H9 (cell line): Measurements from ENCODE around the gene CYTH4. TPM values are rescaled to one million over a fixed set of nuclear protein-coding genes. Genes with fewer than 3 reads are reported as not detected.

ENCODE experiments used
- DNase-seq: peaks from one replicate; pipeline ENCODE4 v3.0.0-alpha.2; 2017
- H2AFZ ChIP-seq: one replicate; pipeline ENCODE4 v1.6.1; 2013; ENCODE audit warnings: mild to moderate bottlenecking, low read length, control low read depth, moderate library complexity
- H2AK5ac ChIP-seq: 2 replicates; pipeline ENCODE4 v1.6.1; 2013; ENCODE audit warnings: low read length, control low read depth, mixed read lengths; ENCODE audit not compliant: insufficient read length
- H2BK120ac ChIP-seq: one replicate; pipeline ENCODE4 v1.6.1; 2013; ENCODE audit warnings: low read depth, mild to moderate bottlenecking, low read length, control low read depth, inconsistent platforms; ENCODE audit not compliant: poor library complexity, severe bottlenecking
- H2BK12ac ChIP-seq: 2 replicates; pipeline ENCODE4 v1.6.1; 2013; ENCODE audit warnings: low read length, control low read depth, mixed read lengths, low read depth; ENCODE audit not compliant: insufficient read length
- H2BK15ac ChIP-seq: 2 replicates; pipeline ENCODE4 v1.6.1; 2013; ENCODE audit warnings: low read depth, low read length, control low read depth
- H2BK20ac ChIP-seq: one replicate; pipeline ENCODE4 v1.6.1; 2013; ENCODE audit warnings: low read depth, mild to moderate bottlenecking, low read length, control low read depth, inconsistent platforms; ENCODE audit not compliant: poor library complexity, severe bottlenecking
- H2BK5ac ChIP-seq: 2 replicates; pipeline ENCODE4 v1.6.1; 2013; ENCODE audit warnings: low read length, control low read depth, mixed read lengths; ENCODE audit not compliant: insufficient read length
- H3K14ac ChIP-seq: 2 replicates; pipeline ENCODE4 v1.6.1; 2013; ENCODE audit warnings: low read length, control low read depth; ENCODE audit not compliant: insufficient read depth
- H3K18ac ChIP-seq: 2 replicates; pipeline ENCODE4 v1.6.1; 2013; ENCODE audit warnings: low read depth, mild to moderate bottlenecking, mixed read lengths, low read length, control low read depth; ENCODE audit not compliant: insufficient read length
- H3K23ac ChIP-seq: 2 replicates; pipeline ENCODE4 v1.6.1; 2013; ENCODE audit warnings: low read length, control low read depth, mixed read lengths, low read depth; ENCODE audit not compliant: insufficient read length
- H3K23me2 ChIP-seq: 2 replicates; pipeline ENCODE4 v1.6.1; 2013; ENCODE audit warnings: low read depth, mild to moderate bottlenecking, mixed read lengths, low read length, control low read depth; ENCODE audit not compliant: insufficient read length, poor library complexity, severe bottlenecking
- H3K27ac ChIP-seq: 2 replicates; pipeline ENCODE4 v1.5.1; 2013; ENCODE audit warnings: low read length, control low read depth, mixed read lengths, low read depth; ENCODE audit not compliant: insufficient read length
- H3K27me3 ChIP-seq: 2 replicates; pipeline ENCODE4 v1.6.1; 2013; ENCODE audit warnings: low read length, control low read depth, inconsistent platforms; ENCODE audit not compliant: insufficient read depth
- H3K4ac ChIP-seq: 2 replicates; pipeline ENCODE4 v1.6.1; 2013; ENCODE audit warnings: low read depth, mild to moderate bottlenecking, control low read depth, inconsistent platforms, low read length, moderate library complexity
- H3K4me1 ChIP-seq: 2 replicates; pipeline ENCODE4 v1.6.1; 2013; ENCODE audit warnings: low read length, control low read depth, inconsistent platforms; ENCODE audit not compliant: insufficient read depth
- H3K4me2 ChIP-seq: 2 replicates; pipeline ENCODE4 v1.6.1; 2013; ENCODE audit warnings: low read length, control low read depth, mixed read lengths; ENCODE audit not compliant: insufficient read length, insufficient read depth
- H3K56ac ChIP-seq: 2 replicates; pipeline ENCODE4 v1.6.1; 2013; ENCODE audit warnings: low read depth, mild to moderate bottlenecking, mixed read lengths, low read length, control low read depth; ENCODE audit not compliant: insufficient read length
- H3K79me1 ChIP-seq: 2 replicates; pipeline ENCODE4 v1.6.1; 2013; ENCODE audit warnings: low read depth, mild to moderate bottlenecking, moderate library complexity, low read length, control low read depth, inconsistent platforms; ENCODE audit not compliant: insufficient read depth, poor library complexity, severe bottlenecking
- H3K79me2 ChIP-seq: 2 replicates; pipeline ENCODE4 v1.6.1; 2013; ENCODE audit warnings: low read length, control low read depth, inconsistent platforms; ENCODE audit not compliant: insufficient read depth
- H3K9ac ChIP-seq: 2 replicates; pipeline ENCODE4 v1.6.1; 2013; ENCODE audit warnings: low read length, control low read depth, mixed read lengths; ENCODE audit not compliant: insufficient read length; ENCODE audit errors: extremely low read depth
- H3K9me3 ChIP-seq: one replicate; pipeline ENCODE4 v1.6.1; 2013; ENCODE audit warnings: low read depth, low read length, inconsistent platforms; ENCODE audit not compliant: control insufficient read depth
- H3T11ph ChIP-seq: one replicate; pipeline ENCODE4 v1.6.1; 2013; ENCODE audit warnings: mild to moderate bottlenecking, low read length, control low read depth, inconsistent platforms
- H4K20me1 ChIP-seq: one replicate; pipeline ENCODE4 v1.6.1; 2013; ENCODE audit not compliant: control insufficient read depth, insufficient read length, insufficient read depth
- H4K5ac ChIP-seq: 2 replicates; pipeline ENCODE4 v1.6.1; 2013; ENCODE audit warnings: low read depth, mild to moderate bottlenecking, mixed read lengths, low read length, control low read depth; ENCODE audit not compliant: insufficient read length
- H4K8ac ChIP-seq: replicated peaks from 2 replicates; pipeline ENCODE4 v1.6.1; 2013; ENCODE audit warnings: low read length, control low read depth, mixed read lengths, low read depth; ENCODE audit not compliant: insufficient read length
- H4K91ac ChIP-seq: 2 replicates; pipeline ENCODE4 v1.6.1; 2013; ENCODE audit warnings: low read depth, mild to moderate bottlenecking, moderate library complexity, mixed read lengths, low read length, control low read depth; ENCODE audit not compliant: insufficient read length
- H3K27ac Mint-ChIP-seq, 3 experiments: 2 replicates in 2 of 3; 3 replicates in 1 of 3; pipeline ENCODE4 v1.8.0; 2020 to 2021; ENCODE audit warnings: mixed read lengths in 3 of 3, mild to moderate bottlenecking in 1 of 3, moderate library complexity in 1 of 3
- H3K27me3 Mint-ChIP-seq: 2 replicates; pipeline ENCODE4 v1.8.0; 2021; ENCODE audit warnings: low read depth, mild to moderate bottlenecking, moderate library complexity, mixed read lengths
- H3K36me3 Mint-ChIP-seq, 3 experiments: 2 replicates in 2 of 3; 3 replicates in 1 of 3; pipeline ENCODE4 v1.8.0; 2020 to 2021; ENCODE audit warnings: low read depth in 3 of 3, mixed read lengths in 3 of 3; ENCODE audit not compliant: insufficient read depth in 1 of 3
- H3K4me1 Mint-ChIP-seq, 2 experiments: 2 replicates each; pipeline ENCODE4 v1.8.0; 2020; ENCODE audit warnings: mixed read lengths in 2 of 2
- H3K4me3 Mint-ChIP-seq, 2 experiments: 2 replicates in 1 of 2; 3 replicates in 1 of 2; pipeline ENCODE4 v1.8.0; 2020 to 2021; ENCODE audit warnings: mild to moderate bottlenecking in 2 of 2, mixed read lengths in 2 of 2, moderate library complexity in 1 of 2
- H3K9me3 Mint-ChIP-seq, 2 experiments: 2 replicates in 1 of 2; 3 replicates in 1 of 2; pipeline ENCODE4 v1.8.0; 2020; ENCODE audit warnings: mild to moderate bottlenecking in 2 of 2, mixed read lengths in 2 of 2, moderate library complexity in 1 of 2
- WGBS: extraction: QIAGEN DNeasy Blood & Tissue Kit; methylation state at CpG from one replicate; pipeline ENCODE4 v1.1.7; 2013; ENCODE audit warnings: missing lambda C conversion rate, low lambda C conversion rate, mixed read lengths; ENCODE audit not compliant: insufficient read length; ENCODE audit errors: extremely low coverage; 5-methylcytosine and 5-hydroxymethylcytosine counted together
- total RNA-seq: library from RNA; stranded (reverse); gene quantifications from 2 replicates; pipeline ENCODE4 v1.2.1, GENCODE V29; 2021
- TF ChIP-seq, protein P1 (sequence below): fragments of 200-600 bp; sonication (generic); conservative IDR thresholded peaks from 3 replicates; pipeline ENCODE4 v1.8.0; 2021; ENCODE audit warnings: antibody characterized with exemption, mild to moderate bottlenecking

Gene CYTH4
- total RNA-seq, 1 experiment from 2014 or later: not detected

DNA sequence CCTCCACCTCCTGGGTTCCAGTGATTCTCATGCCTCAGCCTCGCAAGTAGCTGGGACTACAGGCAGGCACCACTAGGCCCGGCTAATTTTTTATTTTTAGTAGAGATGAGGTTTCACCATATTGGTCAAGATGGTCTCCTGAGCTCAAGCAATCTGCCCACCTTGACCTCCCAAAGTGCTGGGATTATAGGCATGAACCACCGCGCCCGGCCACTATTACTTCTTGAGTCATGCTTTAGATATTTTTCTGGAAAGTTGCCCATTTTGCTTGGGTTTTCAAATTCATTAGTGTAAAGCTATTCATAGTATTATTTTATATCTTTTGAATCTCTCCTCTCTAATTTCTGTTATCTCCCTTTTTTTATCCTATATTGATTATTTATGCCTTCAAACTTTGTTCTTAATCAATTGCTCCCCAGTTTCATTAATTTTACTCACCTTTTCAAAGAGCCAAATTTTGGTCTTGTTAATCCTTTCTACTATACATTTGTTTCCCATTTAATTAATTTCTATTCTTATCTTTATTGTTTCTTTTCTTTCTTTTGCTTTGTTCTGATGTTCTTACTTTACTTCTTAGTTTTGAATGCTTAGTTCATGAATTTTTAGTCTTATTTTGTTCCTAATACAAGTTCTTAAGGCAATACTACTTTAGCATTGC, 28.0 kb upstream of the CYTH4 start:
- H3K27ac Mint-ChIP-seq: no peak overlapping the region
- H3K27ac ChIP-seq: no peak overlapping the region
- H3K27me3 Mint-ChIP-seq: peaks cover 18% of the 10 kb centered on the region

More for the DNA sequence above, 28.0 kb upstream of the CYTH4 start:
- no peaks in the 10 kb centered on the region for H3K79me2 ChIP-seq
- no peak overlapping the region for H2AFZ ChIP-seq
- no peak overlapping the region for H3K56ac ChIP-seq
- no peaks in the 10 kb centered on the region for H3K23me2 ChIP-seq
- no peak overlapping the region for H3K9ac ChIP-seq
- H3K4me2 ChIP-seq: no peak overlapping the region
- no peak overlapping the region for H2BK5ac ChIP-seq
- H2BK12ac ChIP-seq: no peak overlapping the region
- H4K5ac ChIP-seq: no peak overlapping the region
- no CpG with 5 or more reads among the region's 5 CpGs for WGBS
- H3K4me3 Mint-ChIP-seq: no peak overlapping the region
- H4K20me1 ChIP-seq: no peaks in the 10 kb centered on the region
- no peak overlapping the region for H2AK5ac ChIP-seq
- no peak overlapping the region for H3K18ac ChIP-seq
- no peaks in the 10 kb centered on the region for H3K9me3 ChIP-seq
- no peak overlapping the region for H3K23ac ChIP-seq
- no peak overlapping the region for H3T11ph ChIP-seq
- H4K91ac ChIP-seq: no peak overlapping the region
- H3K9me3 Mint-ChIP-seq: no peaks in the 10 kb centered on the region
- DNase-seq: no peak
- no peak overlapping the region for H2BK15ac ChIP-seq
- no peak overlapping the region for H2BK120ac ChIP-seq
- H3K4ac ChIP-seq: no peak overlapping the region
- no peaks in the 10 kb centered on the region for H3K27me3 ChIP-seq
- no peaks in the 10 kb centered on the region for H3K36me3 Mint-ChIP-seq
- peaks cover 16 to 38% of the 10 kb centered on the region in 2 experiments for H3K4me1 Mint-ChIP-seq
- no peak overlapping the region for H3K14ac ChIP-seq
- 0 out of 2 replicates have a peak, but pooled peaks cover 5% of the 10 kb centered on the region for H3K4me1 ChIP-seq
- H2BK20ac ChIP-seq: no peak overlapping the region
- TF ChIP-seq, protein P1, sequence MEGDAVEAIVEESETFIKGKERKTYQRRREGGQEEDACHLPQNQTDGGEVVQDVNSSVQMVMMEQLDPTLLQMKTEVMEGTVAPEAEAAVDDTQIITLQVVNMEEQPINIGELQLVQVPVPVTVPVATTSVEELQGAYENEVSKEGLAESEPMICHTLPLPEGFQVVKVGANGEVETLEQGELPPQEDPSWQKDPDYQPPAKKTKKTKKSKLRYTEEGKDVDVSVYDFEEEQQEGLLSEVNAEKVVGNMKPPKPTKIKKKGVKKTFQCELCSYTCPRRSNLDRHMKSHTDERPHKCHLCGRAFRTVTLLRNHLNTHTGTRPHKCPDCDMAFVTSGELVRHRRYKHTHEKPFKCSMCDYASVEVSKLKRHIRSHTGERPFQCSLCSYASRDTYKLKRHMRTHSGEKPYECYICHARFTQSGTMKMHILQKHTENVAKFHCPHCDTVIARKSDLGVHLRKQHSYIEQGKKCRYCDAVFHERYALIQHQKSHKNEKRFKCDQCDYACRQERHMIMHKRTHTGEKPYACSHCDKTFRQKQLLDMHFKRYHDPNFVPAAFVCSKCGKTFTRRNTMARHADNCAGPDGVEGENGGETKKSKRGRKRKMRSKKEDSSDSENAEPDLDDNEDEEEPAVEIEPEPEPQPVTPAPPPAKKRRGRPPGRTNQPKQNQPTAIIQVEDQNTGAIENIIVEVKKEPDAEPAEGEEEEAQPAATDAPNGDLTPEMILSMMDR: no peak
- no peak overlapping the region for H4K8ac ChIP-seq
- H3K79me1 ChIP-seq: no peaks in the 10 kb centered on the region
